B cell (primary cell): Measurements from ENCODE around the gene SPHK1. TPM values are rescaled to one million over a fixed set of nuclear protein-coding genes. Genes with fewer than 3 reads are reported as not detected.
A peak's percentile ranks its signal among the peaks of the same experiment; 100 is the strongest.

Experiments used
- ATAC-seq: fragments of 200-7000 bp; cut with Tn5 transposase; one replicate; pipeline ENCODE4 v1.10.0; 2021; ENCODE audit warnings: low read depth, mild to moderate bottlenecking, moderate number of reproducible peaks, moderate library complexity
- CTCF ChIA-PET: fragments of 350-600 bp; sonication (Branson Sonifier 250); formaldehyde crosslinking; loops from one replicate; lab custom pipeline; 2021; ENCODE audit warnings: antibody characterized with exemption, inconsistent platforms; lab: Charles Lee
- POLR2A ChIA-PET: fragments of 350-600 bp; sonication (Branson Sonifier 250); formaldehyde crosslinking; loops from one replicate; lab custom pipeline; 2021; ENCODE audit warnings: antibody characterized with exemption; lab: Charles Lee
- DNase-seq: peaks from one replicate; pipeline ENCODE4 v3.0.0; 2013
- H2AFZ ChIP-seq: 2 replicates; pipeline ENCODE4 v1.6.1; 2012; ENCODE audit warnings: mild to moderate bottlenecking, low read depth, low read length; ENCODE audit not compliant: insufficient read depth, poor library complexity, severe bottlenecking
- H3K27ac ChIP-seq, 2 donors: 1 replicate in 1 of 2; 2 replicates in 1 of 2; pipeline ENCODE4 v1.5.1; 2012 to 2013; ENCODE audit warnings: low read length in 2 of 2, mild to moderate bottlenecking in 2 of 2, moderate library complexity in 1 of 2
- H3K27me3 ChIP-seq, 4 experiments: fragments of 200-600 bp in 1 of 4; sonication (generic) in 1 of 4; replicated peaks in 1 of 4; 1 replicate in 2 of 4; 2 replicates in 2 of 4; pipeline versions ENCODE4 v1.6.1 to v1.7.0; 2013 to 2016; ENCODE audit warnings: low read length in 3 of 4, mild to moderate bottlenecking in 2 of 4, mixed read lengths in 1 of 4, moderate library complexity in 1 of 4; ENCODE audit not compliant: insufficient read depth in 4 of 4, control insufficient read depth in 3 of 4; ENCODE audit errors: control extremely low read depth in 1 of 4
- H3K36me3 ChIP-seq, 2 experiments: replicated peaks in 1 of 2; 1 replicate in 1 of 2; 2 replicates in 1 of 2; pipeline versions ENCODE4 v1.6.1 to v1.7.1; 2013; ENCODE audit warnings: low read length in 1 of 2; ENCODE audit not compliant: insufficient read depth in 2 of 2, control insufficient read depth in 1 of 2; ENCODE audit errors: control extremely low read depth in 1 of 2, extremely low read depth in 1 of 2
- H3K4me1 ChIP-seq, 2 donors: fragments of 200-600 bp in 1 of 2; sonication (generic) in 1 of 2; 1 replicate in 1 of 2; 2 replicates in 1 of 2; pipeline versions ENCODE4 v1.5.1 to v1.6.1; 2013 to 2017; ENCODE audit warnings: low read length in 2 of 2; ENCODE audit not compliant: control insufficient read depth in 2 of 2, insufficient read depth in 2 of 2
- H3K4me2 ChIP-seq: replicated peaks from 2 replicates; pipeline ENCODE3; 2012; ENCODE audit warnings: mild to moderate bottlenecking, low read depth, low read length; ENCODE audit not compliant: poor library complexity, severe bottlenecking
- H3K4me3 ChIP-seq, 5 experiments: fragments of 200-600 bp in 1 of 5; sonication (generic) in 1 of 5; 1 replicate in 3 of 5; 2 replicates in 2 of 5; pipeline versions ENCODE4 v1.5.1 to v1.7.0; 2011 to 2016; ENCODE audit warnings: low read length in 4 of 5, mild to moderate bottlenecking in 4 of 5, low read depth in 2 of 5, control low read depth in 1 of 5, moderate library complexity in 1 of 5; ENCODE audit not compliant: insufficient read depth in 1 of 5; ENCODE audit errors: control extremely low read depth in 1 of 5, extremely low read depth in 1 of 5
- H3K79me2 ChIP-seq: fragments of 200-600 bp; sonication (generic); one replicate; pipeline ENCODE4 v1.6.0; 2016; ENCODE audit warnings: low read length; ENCODE audit not compliant: control insufficient read depth, insufficient read depth
- H3K9ac ChIP-seq: fragments of 200-600 bp; sonication (generic); 2 replicates; pipeline ENCODE4 v1.6.1; 2017; ENCODE audit warnings: mild to moderate bottlenecking, low read length, moderate library complexity
- H3K9me3 ChIP-seq, 3 donors: one replicate each; pipeline versions ENCODE4 v1.6.1 to v1.7.1; 2013; ENCODE audit warnings: low read length in 2 of 3; ENCODE audit not compliant: control insufficient read depth in 2 of 3, insufficient read depth in 1 of 3; ENCODE audit errors: control extremely low read depth in 1 of 3
- H4K20me1 ChIP-seq: 2 replicates; pipeline ENCODE4 v1.6.0; 2012; ENCODE audit warnings: mild to moderate bottlenecking, low read length; ENCODE audit not compliant: insufficient read depth, control insufficient read depth, poor library complexity, severe bottlenecking
- H3K27ac Mint-ChIP-seq: one replicate; pipeline ENCODE4 v1.8.0; 2021; ENCODE audit warnings: mixed read lengths
- H3K27me3 Mint-ChIP-seq: one replicate; pipeline ENCODE4 v1.8.0; 2021; ENCODE audit warnings: mixed read lengths
- H3K4me1 Mint-ChIP-seq: one replicate; pipeline ENCODE4 v1.8.0; 2021; ENCODE audit warnings: mixed read lengths
- H3K4me3 Mint-ChIP-seq: one replicate; pipeline ENCODE4 v1.8.0; 2021; ENCODE audit warnings: mixed read lengths
- H3K9me3 Mint-ChIP-seq: one replicate; pipeline ENCODE4 v1.8.0; 2022; ENCODE audit warnings: mixed read lengths; ENCODE audit not compliant: insufficient read depth
- CTCF ChIP-seq: fragments of 200-600 bp; IDR thresholded peaks from one replicate; pipeline ENCODE4 v1.8.0; 2022; ENCODE audit warnings: antibody characterized with exemption, mild to moderate bottlenecking
- EZH2 ChIP-seq: IDR thresholded peaks from 2 replicates; pipeline ENCODE4 v1.6.1; 2012; ENCODE audit warnings: borderline replicate concordance, low read depth, mild to moderate bottlenecking, moderate library complexity, low read length; ENCODE audit not compliant: insufficient read depth, poor library complexity, severe bottlenecking
- WGBS: methylation state at CpG from one replicate; pipeline ENCODE4 v1.1.5; 2013; ENCODE audit warnings: missing lambda C conversion rate; ENCODE audit not compliant: insufficient coverage; 5-methylcytosine and 5-hydroxymethylcytosine counted together
- intact Hi-C: fragments of 100-400 bp; cut with micrococcal nuclease; formaldehyde crosslinking; loops from one replicate; pipeline ENCODE4 v1.10.0; 2022
- polyA plus RNA-seq: library from polyadenylated mRNA; depleted of rRNA; stranded (reverse); fragments of >200 nt; gene quantifications from 2 replicates; pipeline ENCODE4 v1.2.3, GENCODE V29; 2012
- total RNA-seq, 2 donors: library from RNA; stranded (reverse); fragments of 120-200 nt in 1 of 2; gene quantifications; 1 replicate in 1 of 2; 2 replicates in 1 of 2; pipeline versions ENCODE4 v1.2.3 to v1.2.4, GENCODE V29; 2013 to 2022

The SPHK1 gene
- total and polyA plus RNA-seq, 2 donors (not counting 1 experiment from before 2014, with no cell fraction given), result 1.1 to 2.4 TPM

GRCh38 chr17:76353599-76354316, 30.7 kb upstream of the SPHK1 start, which contains the start of gene PRPSAP1:
PRPSAP1 (minus strand) TSS chr17:76353916; CDS start chr17:76353703, 213 bp downstream.
- Mint-ChIP-seq H3K4me1 (peaks cover 27% of the 10 kb centered on the region), H3K4me3 (peak within 1 kb of the TSS; percentile 99), H3K27ac (peak within 1 kb of the TSS; percentile 99), H3K27me3 (no peaks in the 10 kb centered on the region), H3K9me3 (no peaks in the 10 kb centered on the region)
- TF ChIP-seq EZH2, result no peak
- peak; percentile 19 for TF ChIP-seq CTCF
- CTCF ChIA-PET, result interaction anchor here (0.8 to 3.9 kb wide), 4 partner anchors 31 to 148 kb away, joined by 4 to 32 read pairs (median 10); partner anchors contain the start of gene SPHK1
- Histone ChIP-seq H3K9ac (peak within 1 kb of the TSS; percentile 77), H3K4me1 (peaks cover 7 to 16% of the 10 kb centered on the region in 2 donors), H3K4me3 (peak within 1 kb of the TSS; percentile 53 to 88 (median 68)), H3K27me3 (no peaks in the 10 kb centered on the region), H3K36me3 (no peaks in the 10 kb centered on the region), H3K27ac (peak within 1 kb of the TSS; percentile 84 to 94), H2AFZ (peak within 1 kb of the TSS; percentile 96), H3K9me3 (no peaks in the 10 kb centered on the region), H4K20me1 (no peaks in the 10 kb centered on the region), H3K4me2 (peak within 1 kb of the TSS; percentile 97), H3K79me2 (peaks cover 18% of the 10 kb centered on the region)
- POLR2A ChIA-PET, result interaction anchor here (0.6 to 2.0 kb wide), 7 partner anchors 30 to 495 kb away, joined by 3 to 11 read pairs (median 4); no protein-coding TSS in a partner anchor
- DNase-seq (peak; percentile 96), ATAC-seq (peak; percentile 93)
- WGBS, result under 1% methylated on average over 75 of the region's 75 CpGs
- intact Hi-C loops, result loop anchor here (1.0 to 5.0 kb wide), 6 partner anchors 31 to 789 kb away; partner anchors contain the start of genes RECQL5, RHBDF2, SAP30BP and SEC14L1
